GM12874 (cell line): Measurements from ENCODE around the gene PACRGL.

ENCODE experiments used
- TF ChIP-seq, protein P1 (sequence below): IDR thresholded peaks from 2 replicates; pipeline ENCODE4 v1.5.1; 2011; ENCODE audit warnings: low read depth, mild to moderate bottlenecking, control low read depth, low read length, moderate library complexity; ENCODE audit not compliant: insufficient read depth

Gene PACRGL

GRCh38 chr4:20700007-20700761 lies at the start of gene PACRGL:
TSS of gene PACRGL (plus strand) at chr4:20700458. CDS start at chr4:20704482, 4,024 bp downstream.
- TF ChIP-seq, protein P1, sequence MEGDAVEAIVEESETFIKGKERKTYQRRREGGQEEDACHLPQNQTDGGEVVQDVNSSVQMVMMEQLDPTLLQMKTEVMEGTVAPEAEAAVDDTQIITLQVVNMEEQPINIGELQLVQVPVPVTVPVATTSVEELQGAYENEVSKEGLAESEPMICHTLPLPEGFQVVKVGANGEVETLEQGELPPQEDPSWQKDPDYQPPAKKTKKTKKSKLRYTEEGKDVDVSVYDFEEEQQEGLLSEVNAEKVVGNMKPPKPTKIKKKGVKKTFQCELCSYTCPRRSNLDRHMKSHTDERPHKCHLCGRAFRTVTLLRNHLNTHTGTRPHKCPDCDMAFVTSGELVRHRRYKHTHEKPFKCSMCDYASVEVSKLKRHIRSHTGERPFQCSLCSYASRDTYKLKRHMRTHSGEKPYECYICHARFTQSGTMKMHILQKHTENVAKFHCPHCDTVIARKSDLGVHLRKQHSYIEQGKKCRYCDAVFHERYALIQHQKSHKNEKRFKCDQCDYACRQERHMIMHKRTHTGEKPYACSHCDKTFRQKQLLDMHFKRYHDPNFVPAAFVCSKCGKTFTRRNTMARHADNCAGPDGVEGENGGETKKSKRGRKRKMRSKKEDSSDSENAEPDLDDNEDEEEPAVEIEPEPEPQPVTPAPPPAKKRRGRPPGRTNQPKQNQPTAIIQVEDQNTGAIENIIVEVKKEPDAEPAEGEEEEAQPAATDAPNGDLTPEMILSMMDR: no peak

DNA sequence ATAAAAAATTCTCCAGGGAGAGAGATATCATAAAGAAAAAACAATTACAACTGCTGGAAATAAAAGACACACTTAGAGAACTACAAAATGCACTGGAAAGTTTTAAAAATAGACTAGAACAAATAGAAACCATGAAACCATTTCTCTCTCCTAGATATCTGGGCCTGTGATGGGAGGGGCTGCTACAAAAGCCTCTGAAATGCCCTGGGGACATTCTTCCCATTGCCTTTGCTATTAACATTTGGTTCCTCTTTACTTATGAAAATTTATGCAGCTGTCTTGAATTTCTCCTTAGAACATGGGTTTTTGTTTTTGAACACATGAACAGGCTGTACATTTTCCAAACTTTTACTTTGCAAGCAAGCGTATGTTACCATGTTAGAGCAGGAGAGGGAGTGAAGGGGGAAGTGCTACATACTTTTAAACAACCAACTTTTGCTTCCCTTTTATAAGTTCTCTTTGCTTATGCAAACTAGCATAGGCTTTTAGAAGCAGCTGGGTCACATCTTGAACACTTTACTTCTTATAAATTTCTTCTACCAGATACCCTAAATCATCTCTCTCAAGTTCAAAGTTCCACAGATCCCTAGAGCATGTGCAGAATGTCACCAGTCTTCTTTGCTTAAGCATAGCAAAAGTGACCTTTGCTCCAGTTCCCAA lies 47.9 kb upstream of the PACRGL start:
- TF ChIP-seq, protein P1: no peak

DNA sequence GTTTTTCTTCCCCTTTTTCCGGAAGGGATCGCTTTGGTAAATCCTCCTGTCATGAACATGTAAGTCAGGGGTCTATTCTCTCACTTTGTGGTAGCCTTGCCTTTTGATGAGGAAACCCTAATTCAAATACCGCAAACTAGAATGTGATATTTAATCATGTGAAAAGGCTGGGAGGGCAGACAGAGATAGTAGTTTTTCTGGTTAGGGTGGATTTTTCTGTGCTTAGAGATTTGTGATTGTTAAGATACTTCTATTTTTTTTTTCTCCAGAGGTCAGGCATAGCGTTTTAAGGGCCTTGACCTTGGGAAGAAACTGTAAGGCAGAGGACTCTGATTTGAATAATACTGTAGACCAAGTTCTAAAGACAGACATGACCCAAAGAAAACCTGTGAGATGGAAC lies 41.8 kb upstream of the PACRGL start:
- TF ChIP-seq, protein P1: no peak

- TF ChIP-seq, protein P1: no peak
Measured at GRCh38 chr4:20662851-20663250, 37.4 kb upstream of the PACRGL start.

DNA sequence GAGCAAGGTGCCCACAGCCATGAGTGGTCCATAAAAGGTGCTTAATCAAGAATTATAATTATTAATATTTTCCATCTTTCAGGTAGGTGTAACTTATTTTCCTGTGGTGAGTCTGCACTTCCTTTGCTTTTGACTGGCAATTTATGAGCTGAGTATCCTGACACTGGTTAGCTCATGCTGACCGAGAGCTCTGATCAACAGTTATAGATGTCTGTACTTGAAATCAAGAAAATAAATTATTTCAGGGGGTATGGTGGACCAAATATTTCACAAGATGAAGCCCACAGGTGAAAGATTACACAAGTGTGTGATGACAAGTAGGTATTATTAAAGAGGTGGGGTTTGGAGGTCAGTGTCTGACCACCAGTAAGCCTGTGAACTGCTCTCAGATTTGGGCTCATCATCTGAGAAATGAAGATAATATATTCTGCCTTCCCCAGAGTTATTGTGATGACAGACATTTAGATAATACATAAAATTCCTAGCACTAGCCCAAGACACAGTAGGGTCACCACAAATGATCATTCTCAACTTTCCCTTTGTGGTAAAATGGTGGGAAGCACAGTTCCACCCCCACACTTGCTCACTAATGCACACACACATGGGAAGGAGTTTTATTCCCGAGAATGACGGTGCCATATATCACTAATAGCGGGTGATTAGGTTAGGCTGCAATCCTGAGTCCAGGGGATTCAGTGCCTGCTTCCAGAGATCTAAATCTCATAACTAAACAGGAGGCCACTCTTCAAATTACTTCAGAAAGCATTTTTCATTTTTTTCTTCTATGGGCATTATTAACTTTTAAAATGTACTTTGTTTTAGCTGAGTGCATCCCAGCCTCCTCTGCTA lies 34.0 kb upstream of the PACRGL start:
- TF ChIP-seq, protein P1: no peak

DNA sequence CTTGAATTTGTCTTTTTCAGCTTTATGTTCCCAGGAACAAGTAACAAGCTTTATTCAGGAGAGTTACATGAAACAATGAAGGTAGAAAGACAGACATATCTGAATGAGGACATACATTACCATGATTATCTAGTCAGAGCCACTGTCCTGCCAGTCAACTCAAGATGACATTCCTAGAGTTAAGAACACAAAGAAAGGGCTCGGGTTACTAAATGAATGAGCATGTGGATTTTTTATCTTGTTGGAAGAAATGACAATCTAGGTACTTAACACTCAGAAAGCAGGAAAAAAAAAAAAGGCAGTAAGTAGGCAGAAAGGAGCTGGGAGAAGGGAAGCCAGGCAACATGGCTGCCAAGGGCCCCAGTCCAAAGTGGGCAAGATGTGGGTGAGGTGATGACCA lies 28.0 kb upstream of the PACRGL start:
- TF ChIP-seq, protein P1: no peak

DNA sequence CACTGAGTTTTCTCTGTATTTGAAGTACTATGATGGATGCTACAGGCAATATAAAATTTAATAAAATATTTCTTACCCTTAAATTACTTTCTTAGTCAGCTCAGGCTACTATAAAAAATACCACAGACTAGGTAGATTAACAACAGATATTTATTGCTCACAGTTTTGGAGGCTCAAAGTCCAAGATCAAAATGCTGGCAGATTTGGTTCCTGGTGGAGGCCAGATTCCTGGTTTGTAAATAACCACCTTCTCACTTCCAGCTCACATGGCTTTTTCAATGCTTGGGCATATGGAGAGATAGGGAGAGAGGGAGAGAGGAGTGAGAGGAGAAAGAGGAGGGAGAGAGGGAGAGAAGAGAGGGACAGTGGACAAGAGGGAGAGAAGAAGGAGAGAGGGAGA lies 24.5 kb upstream of the PACRGL start:
- TF ChIP-seq, protein P1: no peak
